ENCODE results near the gene UBE2O.

UBE2O gene

DNA sequence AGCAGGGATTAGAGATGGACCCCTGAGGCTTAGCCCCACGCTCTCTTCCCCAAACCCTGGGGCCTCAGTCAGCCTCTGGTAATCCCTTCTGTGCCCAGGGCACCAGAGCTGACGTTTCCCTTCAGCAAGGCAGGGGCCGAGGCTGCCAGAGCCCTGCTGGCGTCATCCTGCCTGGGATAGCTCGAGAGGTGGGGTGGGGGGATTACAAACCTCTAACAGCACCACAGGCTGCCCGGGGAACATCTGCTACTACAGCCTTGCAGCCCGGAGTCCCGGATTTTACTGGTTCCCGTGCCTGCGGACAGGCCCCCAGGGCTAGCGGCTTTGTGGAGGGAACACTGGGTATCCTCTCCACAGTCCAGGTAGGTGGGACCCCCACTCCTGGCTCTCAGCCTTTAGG, 14.4 kb upstream of the UBE2O start, which contains the start of gene AANAT:
Gene AANAT, plus strand, starts transcription at position 238 of the 400 bp plus-strand sequence. CDS start 1,144 bp downstream, outside the sequence.
- H3K27ac ChIP-seq, result no peak within 1 kb of the TSS
- no peak within 1 kb of the TSS for H3K4me3 ChIP-seq
- no peak for DNase-seq (ENCODE audit: low spot score)
- TF ChIP-seq CTCF (IDR thresholded peaks at IDR 0.05), result no peak

- Histone ChIP-seq H3K4me3 (no peak overlapping the region), H3K27ac (no peak overlapping the region)
- no peak for DNase-seq (ENCODE audit: low spot score)
- TF ChIP-seq CTCF (IDR thresholded peaks at IDR 0.05), result no peak
Measured at GRCh38 chr17:76466775-76467130, 13.8 kb upstream of the UBE2O start.

DNA sequence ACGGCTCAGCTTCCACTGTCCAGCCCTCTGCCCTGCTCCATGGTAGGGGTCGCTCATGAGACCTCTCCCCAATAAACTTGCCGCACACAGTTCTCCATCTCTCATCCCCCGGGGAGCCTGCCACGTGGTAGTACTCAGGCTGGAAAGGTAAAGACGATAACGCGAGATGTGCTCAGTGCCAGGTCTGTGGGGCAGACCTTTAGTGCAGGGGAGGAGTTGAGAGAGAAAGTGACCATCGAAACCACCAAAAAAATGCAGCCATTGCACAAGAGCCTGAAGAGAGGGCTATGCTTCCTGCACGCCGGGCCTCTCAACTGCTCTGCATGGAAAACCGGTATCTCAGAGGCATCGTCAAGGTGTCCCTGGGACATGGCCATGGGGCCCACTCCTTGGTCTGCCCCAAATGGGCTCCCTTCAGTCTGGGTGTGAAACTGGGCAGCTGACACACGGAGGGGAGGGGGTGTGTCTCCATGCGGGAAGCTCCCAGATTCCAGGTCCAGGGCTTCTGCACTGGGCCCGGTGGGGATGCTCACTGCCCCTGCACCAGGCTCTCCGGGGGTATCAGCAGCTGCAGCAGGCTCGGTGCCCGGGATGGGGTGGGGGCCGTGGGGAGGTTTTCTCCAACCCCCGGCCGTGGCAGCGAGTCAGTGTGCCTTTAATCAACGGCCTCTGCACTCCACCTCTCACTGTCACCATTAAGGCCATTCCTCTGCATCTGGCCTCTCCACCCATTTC, 9.8 kb upstream of the UBE2O start:
- Histone ChIP-seq H3K4me3 (no peak overlapping the region), H3K27ac (no peak overlapping the region)
- TF ChIP-seq CTCF (IDR thresholded peaks at IDR 0.05), result no peak
- DNase-seq (ENCODE audit: low spot score), result no peak

DNA sequence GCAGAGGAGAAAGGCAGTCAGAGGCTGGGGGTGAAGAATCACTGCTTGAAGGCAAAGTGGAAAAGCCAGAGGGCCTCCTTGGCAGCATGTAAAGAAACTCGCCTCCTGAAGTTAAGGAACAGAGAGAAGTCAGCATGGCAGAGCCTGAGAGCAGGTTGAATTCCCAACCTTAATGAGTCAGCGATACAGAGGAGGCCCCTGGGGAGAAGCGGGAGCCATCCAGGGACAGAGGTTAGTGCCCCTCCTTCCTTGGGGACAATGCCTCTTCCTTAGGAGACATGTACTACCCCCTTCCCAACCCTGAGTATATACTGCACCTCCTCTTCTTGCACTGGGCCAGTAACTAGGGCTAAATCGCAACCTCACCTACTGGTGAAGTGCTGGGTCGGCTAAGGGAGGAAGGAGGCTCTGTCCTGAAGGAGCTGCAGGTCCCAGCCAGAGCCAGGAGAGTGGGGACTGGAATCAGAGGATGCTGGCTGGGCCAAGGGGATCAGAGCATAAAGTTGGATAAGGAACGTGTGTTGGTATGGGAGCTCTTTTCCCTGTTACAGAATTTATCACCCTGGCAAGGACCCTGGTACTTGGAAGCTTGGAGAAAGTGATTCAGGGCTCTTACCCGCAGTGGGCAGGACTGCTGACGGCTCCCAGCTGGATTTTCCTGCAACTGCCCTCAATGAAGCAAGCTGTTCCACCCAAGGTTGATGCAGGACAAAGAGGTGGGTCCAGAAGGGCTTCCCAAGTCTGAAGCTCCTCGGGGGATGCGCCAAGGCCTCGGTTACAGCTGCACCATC, 9.0 kb upstream of the UBE2O start:
- no peak for DNase-seq (ENCODE audit: low spot score)
- H3K27ac ChIP-seq, result no peak overlapping the region
- no peak for TF ChIP-seq CTCF (IDR thresholded peaks at IDR 0.05)
- H3K4me3 ChIP-seq, result no peak overlapping the region

DNA sequence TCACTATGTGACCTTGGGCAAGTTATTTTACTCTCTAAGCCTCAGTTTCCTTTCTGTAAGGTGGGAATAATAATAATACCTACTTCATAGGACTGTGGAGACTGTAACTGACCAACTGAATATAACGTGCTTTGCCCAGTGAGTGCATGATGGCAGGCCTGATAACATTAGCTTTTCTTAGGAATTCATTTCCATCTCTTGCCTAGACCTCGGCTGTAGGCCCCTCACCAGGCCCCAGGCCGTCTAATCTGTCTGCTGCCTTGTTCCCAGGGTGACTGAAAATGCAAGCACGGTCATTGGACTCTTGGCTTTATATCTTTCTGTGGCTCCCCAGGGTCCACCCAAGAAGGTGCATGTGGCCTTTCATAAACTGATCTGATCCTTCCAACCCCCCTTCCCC, 6.7 kb upstream of the UBE2O start:
- no peak for TF ChIP-seq CTCF (IDR thresholded peaks at IDR 0.05)
- Histone ChIP-seq H3K4me3 (no peak overlapping the region), H3K27ac (no peak overlapping the region)
- DNase-seq (ENCODE audit: low spot score), result no peak

- no peak for DNase-seq (ENCODE audit: low spot score)
- H3K4me3 ChIP-seq, result no peak overlapping the region
- no peak for TF ChIP-seq CTCF (IDR thresholded peaks at IDR 0.05)
- no peak overlapping the region for H3K27ac ChIP-seq
Measured at GRCh38 chr17:76458580-76459490, 5.9 kb upstream of the UBE2O start.
